SJCRH30 (cell line): ENCODE results near the gene SNORC. TPM values are rescaled to one million over a fixed set of nuclear protein-coding genes. Genes with fewer than 3 reads are reported as not detected.

Experiments
- total RNA-seq: library from RNA; depleted of rRNA; stranded (reverse); fragments of >200 nt; shearing (Covaris generic); gene quantifications from 2 replicates; pipeline ENCODE4 v1.2.3, GENCODE V29; 2014; rRNA removed

Gene SNORC
- total RNA-seq, 1 experiment from 2014 or later = 0.75 TPM

Other genes starting within 250 kb of the SNORC start
- 18.7 and 20.7 TPM in 2 replicates for gene EFHD1, start 236.7 kb upstream of the SNORC start, total RNA-seq
- 79.5 and 97.2 TPM in 2 replicates for gene GIGYF2, start 172.9 kb upstream of the SNORC start, total RNA-seq
- not detected in 2 replicates for gene KCNJ13, start 93.7 kb upstream of the SNORC start, total RNA-seq
- not detected in 2 replicates for gene NGEF, start 143.0 kb downstream of the SNORC start, total RNA-seq
- gene NEU2, start 162.4 kb downstream of the SNORC start, total RNA-seq = not detected in 2 replicates
- gene INPP5D, start 190.1 kb downstream of the SNORC start, total RNA-seq = 0.47 and 0.68 TPM in 2 replicates